GM19239 (cell line): Measurements from ENCODE around the gene ARHGDIG.

Source experiments
- DNase-seq: peaks from one replicate; pipeline ENCODE4 v3.0.0; 2011; ENCODE audit warnings: low spot score; ENCODE audit not compliant: insufficient read length
- FAIRE-seq: peaks from 2 replicates; lab custom pipeline; 2011; peaks lifted over from hg19 to GRCh38; lab: Jason Lieb, UNC

ARHGDIG gene

GRCh38 chr16:278863-279366 is 1.5 kb upstream of the ARHGDIG start:
- FAIRE-seq (no peak), DNase-seq (no peak)

- FAIRE-seq: no peak
- DNase-seq: no peak
Measured at GRCh38 chr16:279531-279930, 860 bp upstream of the ARHGDIG start.

- DNase-seq (no peak), FAIRE-seq (no peak)
Measured at GRCh38 chr16:280005-280460, 358 bp upstream of the ARHGDIG start.

GRCh38 chr16:280991-281659 is 734 bp downstream of the ARHGDIG start:
- no peak for DNase-seq
- no peak for FAIRE-seq

GRCh38 chr16:281660-282255 is 1.4 kb downstream of the ARHGDIG start:
- FAIRE-seq (no peak), DNase-seq (no peak)

- FAIRE-seq (no peak), DNase-seq (no peak)
Measured at GRCh38 chr16:282491-282890, 2.1 kb downstream of the ARHGDIG start.

- DNase-seq: no peak
- FAIRE-seq: no peak
Measured at GRCh38 chr16:283033-283805, 2.8 kb downstream of the ARHGDIG start, which contains the start of gene PDIA2. Gene PDIA2, plus strand, starts transcription at chr16:283164. Its CDS starts 6 bp downstream, at chr16:283170.

GRCh38 chr16:284204-285120 is 4.1 kb downstream of the ARHGDIG start:
- DNase-seq: no peak
- no peak for FAIRE-seq

- no peak for FAIRE-seq
- DNase-seq: no peak
Measured at GRCh38 chr16:285146-286055, 5.0 kb downstream of the ARHGDIG start.

GRCh38 chr16:286491-287297 is 6.3 kb downstream of the ARHGDIG start:
- DNase-seq (no peak), FAIRE-seq (no peak)

GRCh38 chr16:287298-287811 is 7.0 kb downstream of the ARHGDIG start:
- FAIRE-seq: no peak

GRCh38 chr16:287981-288920 is 7.9 kb downstream of the ARHGDIG start:
- DNase-seq (no peak), FAIRE-seq (no peak)

More at GRCh38 chr16:287298-287811, 7.0 kb downstream of the ARHGDIG start:
- DNase-seq: no peak

- DNase-seq (no peak), FAIRE-seq (no peak)
Measured at GRCh38 chr16:289395-289997, 9.1 kb downstream of the ARHGDIG start.

- DNase-seq (no peak), FAIRE-seq (no peak)
Measured at GRCh38 chr16:290015-290680, 9.8 kb downstream of the ARHGDIG start.

GRCh38 chr16:290681-291405 is 10.5 kb downstream of the ARHGDIG start:
- FAIRE-seq (no peak), DNase-seq (no peak)
